Activated CD8-positive, alpha-beta T cell treated with anti-CD3 and anti-CD28 coated beads for 36 hours (primary cell): ENCODE measurements around the gene SEC22A. TPM values are rescaled to one million over a fixed set of nuclear protein-coding genes. Genes with fewer than 3 reads are reported as not detected.

Source experiments
- ATAC-seq: fragments of 200-7000 bp; cut with Tn5 transposase; one replicate; pipeline ENCODE4 v1.10.0; 2021; ENCODE audit warnings: mild to moderate bottlenecking, moderate library complexity
- CTCF ChIA-PET: fragments of 350-600 bp; sonication (Branson Sonifier 250); formaldehyde crosslinking; loops from one replicate; lab custom pipeline; 2021; ENCODE audit warnings: antibody characterized with exemption; lab: Charles Lee
- POLR2A ChIA-PET: fragments of 350-600 bp; sonication (Branson Sonifier 250); formaldehyde crosslinking; loops from one replicate; lab custom pipeline; 2021; ENCODE audit warnings: antibody characterized with exemption; lab: Charles Lee
- DNase-seq: peaks from one replicate; pipeline ENCODE4 v3.0.0-alpha.2; 2020
- H3K27ac Mint-ChIP-seq: one replicate; pipeline ENCODE4 v1.8.0; 2021; ENCODE audit warnings: mild to moderate bottlenecking, mixed read lengths
- H3K27me3 Mint-ChIP-seq: one replicate; pipeline ENCODE4 v1.8.0; 2021; ENCODE audit warnings: mixed read lengths
- H3K36me3 Mint-ChIP-seq: one replicate; pipeline ENCODE4 v1.8.0; 2021; ENCODE audit warnings: low read depth, mixed read lengths
- H3K4me1 Mint-ChIP-seq: one replicate; pipeline ENCODE4 v1.8.0; 2021; ENCODE audit warnings: low read depth, mixed read lengths
- H3K4me3 Mint-ChIP-seq: one replicate; pipeline ENCODE4 v1.8.0; 2021; ENCODE audit warnings: mild to moderate bottlenecking, moderate library complexity, mixed read lengths
- H3K9me3 Mint-ChIP-seq: one replicate; pipeline ENCODE4 v1.8.0; 2021; ENCODE audit warnings: mixed read lengths
- CTCF ChIP-seq: fragments of 200-600 bp; IDR thresholded peaks from one replicate; pipeline ENCODE4 v1.8.0; 2022; ENCODE audit warnings: antibody characterized with exemption, mild to moderate bottlenecking
- intact Hi-C: fragments of 100-400 bp; cut with micrococcal nuclease; formaldehyde crosslinking; loops from one replicate; pipeline ENCODE4 v1.10.0; 2022
- total RNA-seq, 2 experiments: library from RNA; stranded (reverse); gene quantifications; one replicate each; pipeline ENCODE4 v1.2.3, GENCODE V29; 2021

SEC22A gene
- total RNA-seq, 2 experiments from 2014 or later, result 13.7 to 14.3 TPM

- H3K4me1 Mint-ChIP-seq, result no peaks in the 10 kb centered on the region
- CTCF ChIA-PET, result no interaction called here
- H3K9me3 Mint-ChIP-seq, result peaks cover 2% of the 10 kb centered on the region
- POLR2A ChIA-PET, result no interaction called here
- no peak overlapping the region for H3K4me3 Mint-ChIP-seq
- H3K27ac Mint-ChIP-seq, result no peak overlapping the region
- DNase-seq, result no peak
- no peak for ATAC-seq
- H3K27me3 Mint-ChIP-seq, result no peaks in the 10 kb centered on the region
- no peak for TF ChIP-seq CTCF
- peaks cover 28% of the 10 kb centered on the region for H3K36me3 Mint-ChIP-seq
- intact Hi-C loops, result no loop called here
These were observed 69.1 kb downstream of the SEC22A start for GRCh38 chr3:123270818-123271217.

- H3K9me3 Mint-ChIP-seq, result no peaks in the 10 kb centered on the region
- no peak for DNase-seq
- no peak for ATAC-seq
- intact Hi-C loops, result no loop called here
- peaks cover 22% of the 10 kb centered on the region for H3K36me3 Mint-ChIP-seq
- no peaks in the 10 kb centered on the region for H3K27me3 Mint-ChIP-seq
- POLR2A ChIA-PET, result no interaction called here
- no peak overlapping the region for H3K27ac Mint-ChIP-seq
- no peaks in the 10 kb centered on the region for H3K4me1 Mint-ChIP-seq
- H3K4me3 Mint-ChIP-seq, result no peak overlapping the region
- CTCF ChIA-PET, result no interaction called here
- TF ChIP-seq CTCF, result no peak
These were observed 69.9 kb downstream of the SEC22A start for GRCh38 chr3:123271466-123272159.

GRCh38 chr3:123272547-123272946, 70.8 kb downstream of the SEC22A start:
- H3K9me3 Mint-ChIP-seq, result no peaks in the 10 kb centered on the region
- H3K27me3 Mint-ChIP-seq, result no peaks in the 10 kb centered on the region
- ATAC-seq (no peak), DNase-seq (no peak)
- POLR2A ChIA-PET, result no interaction called here
- no peak for TF ChIP-seq CTCF
- intact Hi-C loops, result no loop called here
- no peak overlapping the region for H3K27ac Mint-ChIP-seq
- peaks cover 14% of the 10 kb centered on the region for H3K36me3 Mint-ChIP-seq
- H3K4me3 Mint-ChIP-seq, result no peak overlapping the region
- H3K4me1 Mint-ChIP-seq, result no peaks in the 10 kb centered on the region
- CTCF ChIA-PET, result no interaction called here

- ChIA-PET CTCF (no interaction called here), POLR2A (no interaction called here)
- no peak for TF ChIP-seq CTCF
- Mint-ChIP-seq H3K36me3 (peaks cover 12% of the 10 kb centered on the region), H3K27ac (no peak overlapping the region), H3K27me3 (no peaks in the 10 kb centered on the region), H3K4me3 (no peak overlapping the region), H3K9me3 (no peaks in the 10 kb centered on the region), H3K4me1 (no peaks in the 10 kb centered on the region)
- intact Hi-C loops, result no loop called here
- ATAC-seq, result peak; percentile 58
- DNase-seq, result peak; percentile 37
These were observed 73.9 kb downstream of the SEC22A start for GRCh38 chr3:123275691-123276090.

- ChIA-PET CTCF (no interaction called here), POLR2A (no interaction called here)
- no peak for DNase-seq
- Mint-ChIP-seq H3K4me1 (no peaks in the 10 kb centered on the region), H3K9me3 (no peaks in the 10 kb centered on the region), H3K27me3 (no peaks in the 10 kb centered on the region), H3K4me3 (no peak overlapping the region), H3K36me3 (peaks cover 9% of the 10 kb centered on the region), H3K27ac (no peak overlapping the region)
- intact Hi-C loops, result no loop called here
- no peak for TF ChIP-seq CTCF
- ATAC-seq, result no peak
These were observed 74.7 kb downstream of the SEC22A start for GRCh38 chr3:123276346-123277006.
